GM12878 (cell line): ENCODE measurements around the gene TXNDC8. TPM values are rescaled to one million over a fixed set of nuclear protein-coding genes. Genes with fewer than 3 reads are reported as not detected.

Experiments used
- ATAC-seq: fragments of 200-7000 bp; cut with Tn5 transposase; 3 replicates; pipeline ENCODE4 v1.9.1; 2020; ENCODE audit warnings: mild to moderate bottlenecking, moderate library complexity
- BruUV-seq: library from RNA; stranded (reverse); fragments of 400-500 nt; replicated peaks from 2 replicates; lab custom pipeline; 2021; lab: Mats Ljungman, UMichigan
- CTCF ChIA-PET: fragments of 300-600 bp; sonication (Branson Sonifier 250); formaldehyde crosslinking; extraction: SDS; loops from one replicate; lab custom pipeline; 2021; ENCODE audit warnings: inconsistent platforms; lab: Yijun Ruan, JAX
- POLR2A ChIA-PET: fragments of 350-600 bp; formaldehyde crosslinking; extraction: SDS; loops from one replicate; lab custom pipeline; 2021; ENCODE audit warnings: inconsistent platforms; lab: Charles Lee
- RAD21 ChIA-PET: fragments of 300-600 bp; sonication (Branson Sonifier 250); formaldehyde crosslinking; loops from one replicate; lab custom pipeline; 2023; ENCODE audit warnings: antibody characterized with exemption; ENCODE audit not compliant: unreplicated experiment; lab: Charles Lee
- SMC1A ChIA-PET: fragments of 300-600 bp; sonication (Branson Sonifier 250); formaldehyde crosslinking; loops from one replicate; lab custom pipeline; 2023; ENCODE audit not compliant: unreplicated experiment, uncharacterized antibody; lab: Charles Lee
- DNase-seq: peaks from one replicate; pipeline ENCODE4 v3.0.0-alpha.2; 2011; ENCODE audit warnings: low read depth, low spot score
- FAIRE-seq: peaks from 3 replicates; lab custom pipeline; 2011; peaks lifted over from hg19 to GRCh38; lab: Jason Lieb, UNC
- H2AFZ ChIP-seq: 2 replicates; pipeline ENCODE4 v1.6.0; 2011; ENCODE audit warnings: low read depth, low read length, control low read depth; ENCODE audit not compliant: control insufficient read depth
- H3K27ac ChIP-seq: 2 replicates; pipeline ENCODE4 v1.5.1; 2011; ENCODE audit warnings: control low read depth; ENCODE audit not compliant: control insufficient read depth, insufficient read depth
- H3K27me3 ChIP-seq, 2 experiments: replicated peaks in 1 of 2; 2 replicates each; pipeline versions ENCODE4 v1.6.0 to v1.6.1; 2011; ENCODE audit warnings: low read length in 1 of 2; ENCODE audit not compliant: control insufficient read depth in 2 of 2, insufficient read depth in 2 of 2
- H3K36me3 ChIP-seq, 2 experiments: 2 replicates each; pipeline ENCODE4 v1.5.1; 2011; ENCODE audit warnings: low read length in 1 of 2; ENCODE audit not compliant: control insufficient read depth in 2 of 2, insufficient read depth in 2 of 2
- H3K4me1 ChIP-seq: 2 replicates; pipeline ENCODE4 v1.6.1; 2011; ENCODE audit warnings: mild to moderate bottlenecking, low read length, moderate library complexity, mixed read lengths; ENCODE audit not compliant: control insufficient read depth, insufficient read depth
- H3K4me2 ChIP-seq: 2 replicates; pipeline ENCODE4 v1.6.0; 2011; ENCODE audit warnings: control low read depth; ENCODE audit not compliant: control insufficient read depth, insufficient read depth
- H3K4me3 ChIP-seq: fragments of 200-600 bp; sonication (generic); 2 replicates; pipeline ENCODE4 v1.5.1; 2016
- H3K79me2 ChIP-seq: 2 replicates; pipeline ENCODE4 v1.6.0; 2011; ENCODE audit warnings: low read length; ENCODE audit not compliant: control insufficient read depth, insufficient read depth
- H3K9ac ChIP-seq: 2 replicates; pipeline ENCODE4 v1.8.0; 2011; ENCODE audit warnings: low read length, control low read depth, mixed read lengths; ENCODE audit not compliant: control insufficient read depth, insufficient read depth
- H3K9me3 ChIP-seq: replicated peaks from 3 replicates; pipeline ENCODE4 v1.5.1; 2011; ENCODE audit warnings: mild to moderate bottlenecking, low read length; ENCODE audit not compliant: control insufficient read depth, insufficient read depth
- H4K20me1 ChIP-seq: 2 replicates; pipeline ENCODE4 v1.6.0; 2011; ENCODE audit not compliant: control insufficient read depth, insufficient read depth
- ATF7 ChIP-seq: fragments of 450-650 bp; IDR thresholded peaks from 2 replicates; pipeline ENCODE4 v1.6.1; 2016; ENCODE audit warnings: low read depth, mild to moderate bottlenecking
- BACH1 ChIP-seq: fragments of 450-650 bp; IDR thresholded peaks from 2 replicates; pipeline ENCODE4 v1.6.1; 2017; ENCODE audit warnings: mild to moderate bottlenecking, borderline replicate concordance
- CHD4 ChIP-seq: fragments of 200-600 bp; sonication (generic); IDR thresholded peaks from 2 replicates; pipeline ENCODE4 v1.6.1; 2016; ENCODE audit warnings: mild to moderate bottlenecking
- JUNB ChIP-seq: IDR thresholded peaks from 2 replicates; pipeline ENCODE4 v1.6.1; 2016; ENCODE audit warnings: antibody characterized with exemption, mild to moderate bottlenecking
- LARP7 ChIP-seq: fragments of 450-650 bp; IDR thresholded peaks from 2 replicates; pipeline ENCODE4 v1.6.1; 2017; ENCODE audit warnings: mild to moderate bottlenecking
- MTA3 ChIP-seq: IDR thresholded peaks from 2 replicates; pipeline ENCODE4 v1.6.1; 2012; ENCODE audit warnings: low read length, inconsistent platforms, borderline replicate concordance
- RFX5 ChIP-seq: IDR thresholded peaks from 2 replicates; pipeline ENCODE4 v1.6.1; 2011; ENCODE audit warnings: low read depth, low read length, improper control_type of control experiment
- SMARCA5 ChIP-seq: fragments of 450-650 bp; IDR thresholded peaks from 2 replicates; pipeline ENCODE4 v1.6.1; 2017; ENCODE audit warnings: mild to moderate bottlenecking
- SRF ChIP-seq, 2 experiments: IDR thresholded peaks; 2 replicates each; pipeline ENCODE4 v1.6.1; 2011; ENCODE audit warnings: low read depth in 2 of 2, low read length in 2 of 2, mild to moderate bottlenecking in 1 of 2, moderate library complexity in 1 of 2
- ZNF207 ChIP-seq: fragments of 450-650 bp; IDR thresholded peaks from 2 replicates; pipeline ENCODE4 v1.6.1; 2014; ENCODE audit warnings: antibody characterized with exemption, mild to moderate bottlenecking, borderline replicate concordance
- WGBS: methylation state at CpG from one replicate; pipeline ENCODE4 v1.1.6; 2016; ENCODE audit warnings: low lambda C conversion rate; ENCODE audit not compliant: insufficient replicate concordance, insufficient coverage; ENCODE audit errors: missing lambda C conversion rate; 5-methylcytosine and 5-hydroxymethylcytosine counted together
- in situ Hi-C: fragments of 300-500 bp; cut with MboI; formaldehyde crosslinking; loops from 9 replicates; pipeline ENCODE4 v1.14.3; 2018; ENCODE audit warnings: mixed read lengths
- intact Hi-C: fragments of 100-400 bp; cut with micrococcal nuclease; formaldehyde crosslinking; loops from one replicate; pipeline ENCODE4 v1.14.2; 2022; ENCODE audit not compliant: unreplicated experiment
- polyA plus RNA-seq, 11 experiments: library from polyadenylated mRNA; depleted of rRNA in 4 of 11; unstranded in 6 of 11; stranded (reverse) in 5 of 11; fragments of >200 nt; fragmentation: Nextera tagmentation in 4 of 11; fragmentation: Illumina TruSeq in 1 of 11; extraction: Ambion mirVana in 4 of 11; extraction: Trizol in 1 of 11; gene quantifications; 1 replicate in 1 of 11; 2 replicates in 10 of 11; pipeline versions ENCODE4 v1.2.1 to v1.2.3, GENCODE V29; 2011 to 2016; ENCODE audit warnings: inconsistent platforms in 2 of 11, missing spikeins in 2 of 11, low read depth in 1 of 11
- total RNA-seq, 4 experiments: library from RNA; depleted of rRNA in 3 of 4; stranded (reverse); fragments of >200 nt in 3 of 4; fragmentation: Illumina TruSeq in 1 of 4; extraction: Trizol in 1 of 4; gene quantifications; 2 replicates each; pipeline versions ENCODE4 v1.2.1 to v1.2.3, GENCODE V29; 2013 to 2021
- TF ChIP-seq, protein P1 (sequence below): fragments of 450-650 bp; IDR thresholded peaks from 2 replicates; pipeline ENCODE4 v1.6.1; 2017; ENCODE audit warnings: mild to moderate bottlenecking, moderate library complexity
- TF ChIP-seq, protein P2 (sequence below): IDR thresholded peaks from 2 replicates; pipeline ENCODE4 v1.6.1; 2011; ENCODE audit warnings: borderline replicate concordance, low read depth, mild to moderate bottlenecking, moderate library complexity, mixed read lengths, low read length; ENCODE audit not compliant: insufficient read depth; ENCODE audit errors: extremely low read length
- TF ChIP-seq, protein P3 (sequence below): fragments of 450-650 bp; IDR thresholded peaks from 2 replicates; pipeline ENCODE4 v1.6.1; 2016; ENCODE audit warnings: mild to moderate bottlenecking

The TXNDC8 gene
- total and polyA plus RNA-seq, 10 of the 15 experiments (the other 5 are each of a cell fraction or from before 2014, with no cell fraction given) = not detected

DNA sequence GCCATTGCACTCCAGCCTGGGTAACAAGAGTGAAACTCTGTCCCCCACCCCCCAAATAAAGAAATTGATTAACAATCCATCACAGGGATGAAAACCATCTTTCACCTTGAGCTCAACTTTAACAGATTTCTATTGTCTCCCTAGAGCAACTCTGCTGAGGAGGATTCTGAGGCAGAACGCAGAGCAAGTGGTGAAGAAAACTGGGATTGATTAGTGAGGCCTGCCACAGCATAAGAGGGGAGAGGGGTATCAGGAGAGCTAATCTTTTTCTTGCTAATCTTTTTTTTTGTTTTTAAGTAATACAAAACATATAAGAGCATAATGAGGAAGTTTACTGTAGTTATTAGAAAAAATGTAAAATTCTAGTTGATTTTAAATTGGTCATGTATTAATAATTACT, 8.9 kb downstream of the TXNDC8 start:
- ChIA-PET RAD21 (interaction anchor here (0.5 kb wide), 1 partner anchor 36 kb away, joined by 4 read pairs; no protein-coding TSS in a partner anchor), CTCF (no interaction called here), SMC1A (no interaction called here), POLR2A (no interaction called here)
- H3K27me3 ChIP-seq = no peaks in the 10 kb centered on the region
- no peaks in the 10 kb centered on the region for H3K36me3 ChIP-seq
- no peaks in the 10 kb centered on the region for H3K79me2 ChIP-seq
- no peaks in the 10 kb centered on the region for H3K4me1 ChIP-seq
- no peak overlapping the region for H3K9ac ChIP-seq
- BruUV-seq = no TSS peak
- FAIRE-seq (no peak), DNase-seq (no peak), ATAC-seq (no peak)
- H4K20me1 ChIP-seq = no peaks in the 10 kb centered on the region
- in situ Hi-C loops (no loop called here), intact Hi-C loops (no loop called here)
- 0% methylated on average over 1 of the region's 1 CpG for WGBS
- no peaks in the 10 kb centered on the region for H3K9me3 ChIP-seq
- H3K27ac ChIP-seq = no peak overlapping the region
- H3K4me3 ChIP-seq = no peak overlapping the region
- no peak overlapping the region for H3K4me2 ChIP-seq
- H2AFZ ChIP-seq = no peak overlapping the region
- TF ChIP-seq MTA3 (no peak), BACH1 (no peak), JUNB (no peak), RFX5 (no peak), ZNF207 (no peak), SRF (IDR thresholded peaks at IDR 0.05; ENCODE audit: low read depth in 2 of 2, low read length in 2 of 2) (0 out of 4 replicates have a peak, but pooled peaks of 1 of the 2 experiments have one; percentile 45), CHD4 (no peak), LARP7 (no peak), SMARCA5 (no peak), ATF7 (no peak)
- TF ChIP-seq, protein P1, sequence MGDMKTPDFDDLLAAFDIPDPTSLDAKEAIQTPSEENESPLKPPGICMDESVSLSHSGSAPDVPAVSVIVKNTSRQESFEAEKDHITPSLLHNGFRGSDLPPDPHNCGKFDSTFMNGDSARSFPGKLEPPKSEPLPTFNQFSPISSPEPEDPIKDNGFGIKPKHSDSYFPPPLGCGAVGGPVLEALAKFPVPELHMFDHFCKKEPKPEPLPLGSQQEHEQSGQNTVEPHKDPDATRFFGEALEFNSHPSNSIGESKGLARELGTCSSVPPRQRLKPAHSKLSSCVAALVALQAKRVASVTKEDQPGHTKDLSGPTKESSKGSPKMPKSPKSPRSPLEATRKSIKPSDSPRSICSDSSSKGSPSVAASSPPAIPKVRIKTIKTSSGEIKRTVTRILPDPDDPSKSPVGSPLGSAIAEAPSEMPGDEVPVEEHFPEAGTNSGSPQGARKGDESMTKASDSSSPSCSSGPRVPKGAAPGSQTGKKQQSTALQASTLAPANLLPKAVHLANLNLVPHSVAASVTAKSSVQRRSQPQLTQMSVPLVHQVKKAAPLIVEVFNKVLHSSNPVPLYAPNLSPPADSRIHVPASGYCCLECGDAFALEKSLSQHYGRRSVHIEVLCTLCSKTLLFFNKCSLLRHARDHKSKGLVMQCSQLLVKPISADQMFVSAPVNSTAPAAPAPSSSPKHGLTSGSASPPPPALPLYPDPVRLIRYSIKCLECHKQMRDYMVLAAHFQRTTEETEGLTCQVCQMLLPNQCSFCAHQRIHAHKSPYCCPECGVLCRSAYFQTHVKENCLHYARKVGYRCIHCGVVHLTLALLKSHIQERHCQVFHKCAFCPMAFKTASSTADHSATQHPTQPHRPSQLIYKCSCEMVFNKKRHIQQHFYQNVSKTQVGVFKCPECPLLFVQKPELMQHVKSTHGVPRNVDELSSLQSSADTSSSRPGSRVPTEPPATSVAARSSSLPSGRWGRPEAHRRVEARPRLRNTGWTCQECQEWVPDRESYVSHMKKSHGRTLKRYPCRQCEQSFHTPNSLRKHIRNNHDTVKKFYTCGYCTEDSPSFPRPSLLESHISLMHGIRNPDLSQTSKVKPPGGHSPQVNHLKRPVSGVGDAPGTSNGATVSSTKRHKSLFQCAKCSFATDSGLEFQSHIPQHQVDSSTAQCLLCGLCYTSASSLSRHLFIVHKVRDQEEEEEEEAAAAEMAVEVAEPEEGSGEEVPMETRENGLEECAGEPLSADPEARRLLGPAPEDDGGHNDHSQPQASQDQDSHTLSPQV = no peak
- TF ChIP-seq, protein P2, sequence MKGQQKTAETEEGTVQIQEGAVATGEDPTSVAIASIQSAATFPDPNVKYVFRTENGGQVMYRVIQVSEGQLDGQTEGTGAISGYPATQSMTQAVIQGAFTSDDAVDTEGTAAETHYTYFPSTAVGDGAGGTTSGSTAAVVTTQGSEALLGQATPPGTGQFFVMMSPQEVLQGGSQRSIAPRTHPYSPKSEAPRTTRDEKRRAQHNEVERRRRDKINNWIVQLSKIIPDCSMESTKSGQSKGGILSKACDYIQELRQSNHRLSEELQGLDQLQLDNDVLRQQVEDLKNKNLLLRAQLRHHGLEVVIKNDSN = no peak
- TF ChIP-seq, protein P3, sequence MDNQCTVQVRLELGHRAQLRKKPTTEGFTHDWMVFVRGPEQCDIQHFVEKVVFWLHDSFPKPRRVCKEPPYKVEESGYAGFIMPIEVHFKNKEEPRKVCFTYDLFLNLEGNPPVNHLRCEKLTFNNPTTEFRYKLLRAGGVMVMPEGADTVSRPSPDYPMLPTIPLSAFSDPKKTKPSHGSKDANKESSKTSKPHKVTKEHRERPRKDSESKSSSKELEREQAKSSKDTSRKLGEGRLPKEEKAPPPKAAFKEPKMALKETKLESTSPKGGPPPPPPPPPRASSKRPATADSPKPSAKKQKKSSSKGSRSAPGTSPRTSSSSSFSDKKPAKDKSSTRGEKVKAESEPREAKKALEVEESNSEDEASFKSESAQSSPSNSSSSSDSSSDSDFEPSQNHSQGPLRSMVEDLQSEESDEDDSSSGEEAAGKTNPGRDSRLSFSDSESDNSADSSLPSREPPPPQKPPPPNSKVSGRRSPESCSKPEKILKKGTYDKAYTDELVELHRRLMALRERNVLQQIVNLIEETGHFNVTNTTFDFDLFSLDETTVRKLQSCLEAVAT = 0 out of 2 replicates have a peak, but pooled peaks have one; percentile 45
- TF ChIP-seq, all 136 proteins: peak for 2
